ENCODE measurements around the gene NTM. TPM values are rescaled to one million over a fixed set of nuclear protein-coding genes. Genes with fewer than 3 reads are reported as not detected.

Gene NTM
- polyA plus RNA-seq, 1 experiment: 33.6 TPM

DNA sequence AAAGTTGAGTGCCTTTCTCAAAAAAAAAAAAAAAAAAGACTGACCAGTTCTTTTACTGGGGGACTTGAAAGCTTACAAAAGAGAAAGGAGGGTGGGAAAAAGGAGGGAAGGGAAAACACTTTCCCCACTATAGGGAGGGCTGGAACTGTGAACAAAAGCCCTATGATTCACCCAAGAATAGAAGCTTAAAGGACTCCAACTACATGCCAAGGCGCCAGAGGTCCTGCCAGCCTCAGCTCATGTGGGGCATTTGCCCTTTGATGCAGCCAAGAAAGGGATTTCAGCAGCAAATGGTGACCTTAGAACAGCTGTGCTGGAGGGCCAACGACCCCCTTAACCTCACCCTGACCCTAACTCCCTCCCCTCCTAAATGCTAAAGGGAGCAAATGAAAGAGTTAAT, 160.0 kb downstream of the NTM start:
- TF ChIP-seq CTCF (IDR thresholded peaks at IDR 0.05; ENCODE audit: insufficient read depth, low read depth, low read length): no peak
- no peak for DNase-seq (ENCODE audit: low read depth)
- no peak overlapping the region for H3K4me3 ChIP-seq (ENCODE audit: low read depth, low read length)
- H3K36me3 ChIP-seq (ENCODE audit: control insufficient read depth, insufficient read depth, low read length): no peaks in the 10 kb centered on the region
- ChIA-PET POLR2A (no interaction called here), CTCF (no interaction called here)
- H3K27me3 ChIP-seq (ENCODE audit: control insufficient read depth, insufficient read depth, low read length): 0 out of 2 replicates have a peak, but pooled peaks cover under 1% of the 10 kb centered on the region

- Histone ChIP-seq H3K36me3 (ENCODE audit: control insufficient read depth, insufficient read depth, low read length) (no peaks in the 10 kb centered on the region), H3K4me3 (ENCODE audit: low read depth, low read length) (no peak overlapping the region), H3K27me3 (ENCODE audit: control insufficient read depth, insufficient read depth, low read length) (no peaks in the 10 kb centered on the region)
- DNase-seq (ENCODE audit: low read depth): no peak
- ChIA-PET POLR2A (no interaction called here), CTCF (no interaction called here)
- no peak for TF ChIP-seq CTCF (IDR thresholded peaks at IDR 0.05; ENCODE audit: insufficient read depth, low read depth, low read length)
Measured at GRCh38 chr11:131533149-131533548, 162.7 kb downstream of the NTM start.

- no peaks in the 10 kb centered on the region for H3K27me3 ChIP-seq (ENCODE audit: control insufficient read depth, insufficient read depth, low read length)
Measured at GRCh38 chr11:131533998-131534397, 163.6 kb downstream of the NTM start.

GRCh38 chr11:131534611-131535010, 164.2 kb downstream of the NTM start:
- no peaks in the 10 kb centered on the region for H3K27me3 ChIP-seq (ENCODE audit: control insufficient read depth, insufficient read depth, low read length)
- no peak overlapping the region for H3K4me3 ChIP-seq (ENCODE audit: low read depth, low read length)
- no peaks in the 10 kb centered on the region for H3K36me3 ChIP-seq (ENCODE audit: control insufficient read depth, insufficient read depth, low read length)
- TF ChIP-seq CTCF (IDR thresholded peaks at IDR 0.05; ENCODE audit: insufficient read depth, low read depth, low read length): no peak
- ChIA-PET POLR2A (no interaction called here), CTCF (no interaction called here)
- no peak for DNase-seq (ENCODE audit: low read depth)

More at GRCh38 chr11:131533998-131534397, 163.6 kb downstream of the NTM start:
- no peak for TF ChIP-seq CTCF (IDR thresholded peaks at IDR 0.05; ENCODE audit: insufficient read depth, low read depth, low read length)
- Histone ChIP-seq H3K36me3 (ENCODE audit: control insufficient read depth, insufficient read depth, low read length) (no peaks in the 10 kb centered on the region), H3K4me3 (ENCODE audit: low read depth, low read length) (no peak overlapping the region)
- ChIA-PET POLR2A (no interaction called here), CTCF (no interaction called here)
- no peak for DNase-seq (ENCODE audit: low read depth)

DNA sequence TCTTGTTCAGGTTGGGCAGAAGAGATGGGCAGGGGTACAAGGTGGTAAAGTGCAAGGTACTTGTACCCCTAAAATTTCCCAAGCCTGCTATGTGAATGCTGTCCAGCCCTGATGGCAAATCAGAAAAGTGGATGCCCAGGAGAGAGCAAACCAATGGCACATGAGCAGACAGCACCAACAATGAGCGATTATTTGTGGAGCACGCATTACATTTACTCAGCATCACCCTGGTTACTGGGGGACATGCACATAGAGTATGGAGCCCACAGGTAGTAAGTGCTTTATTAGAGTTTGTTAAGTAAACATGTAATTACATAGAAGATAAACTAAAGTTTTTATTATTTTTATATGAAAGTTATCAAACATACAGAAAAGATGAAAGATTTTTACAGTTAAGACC, 165.7 kb downstream of the NTM start:
- no peak for DNase-seq (ENCODE audit: low read depth)
- H3K36me3 ChIP-seq (ENCODE audit: control insufficient read depth, insufficient read depth, low read length): no peaks in the 10 kb centered on the region
- H3K4me3 ChIP-seq (ENCODE audit: low read depth, low read length): no peak overlapping the region
- CTCF ChIA-PET: no interaction called here
- POLR2A ChIA-PET: no interaction called here
- no peaks in the 10 kb centered on the region for H3K27me3 ChIP-seq (ENCODE audit: control insufficient read depth, insufficient read depth, low read length)
- TF ChIP-seq CTCF (IDR thresholded peaks at IDR 0.05; ENCODE audit: insufficient read depth, low read depth, low read length): no peak

Measured in BJ (cell line).